Stimulated activated CD4-positive, alpha-beta T cell treated with anti-CD3 and anti-CD28 coated beads, Interleukin-12 subunit alpha, Interleukin-12 subunit beta, amount 100 ng/mL, for 24 hours (primary cell): ENCODE measurements around the gene VAMP2.

Experiments
- DNase-seq, 2 experiments: peaks; one replicate each; pipeline ENCODE4 v3.0.0-alpha.2; 2020; ENCODE audit warnings: low read depth in 2 of 2

VAMP2 gene

DNA sequence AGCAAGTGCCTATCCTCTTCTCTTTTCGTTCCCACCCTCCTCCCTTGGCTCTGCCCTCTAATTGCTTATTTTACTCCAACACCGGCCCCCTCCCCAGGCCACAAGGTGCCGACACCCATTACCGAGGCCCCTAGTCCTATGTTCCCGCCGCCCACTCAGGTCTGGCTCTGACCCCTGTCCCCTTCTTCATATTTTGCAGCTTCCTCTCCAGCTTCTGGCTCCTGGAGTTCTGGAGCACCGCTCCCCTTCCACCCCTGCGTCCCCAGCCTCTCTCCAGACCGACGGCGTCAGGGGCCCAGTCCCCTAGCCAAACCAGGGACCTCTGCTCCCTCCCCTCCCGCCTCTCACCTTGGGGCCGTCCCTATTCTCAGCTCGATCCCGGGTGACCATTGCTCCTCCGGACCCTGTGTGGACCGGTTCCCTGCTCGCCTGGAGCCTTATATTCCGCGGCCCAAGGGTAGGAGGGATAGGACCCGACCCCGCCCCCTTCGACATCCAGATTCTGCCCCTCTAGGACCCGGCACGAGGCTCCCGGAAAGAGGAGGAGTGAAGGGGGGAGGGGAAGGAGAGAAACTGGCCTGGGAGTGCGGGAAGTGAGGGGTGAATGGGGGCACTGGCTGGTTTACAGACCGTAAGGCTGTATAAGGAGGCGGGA is 38.9 kb downstream of the VAMP2 start, which contains the start of gene HES7:
Gene HES7 (minus strand): TSS at position 412 of the 655 bp plus-strand sequence. CDS start 22 bp downstream, at position 390.
- no peak for DNase-seq

DNA sequence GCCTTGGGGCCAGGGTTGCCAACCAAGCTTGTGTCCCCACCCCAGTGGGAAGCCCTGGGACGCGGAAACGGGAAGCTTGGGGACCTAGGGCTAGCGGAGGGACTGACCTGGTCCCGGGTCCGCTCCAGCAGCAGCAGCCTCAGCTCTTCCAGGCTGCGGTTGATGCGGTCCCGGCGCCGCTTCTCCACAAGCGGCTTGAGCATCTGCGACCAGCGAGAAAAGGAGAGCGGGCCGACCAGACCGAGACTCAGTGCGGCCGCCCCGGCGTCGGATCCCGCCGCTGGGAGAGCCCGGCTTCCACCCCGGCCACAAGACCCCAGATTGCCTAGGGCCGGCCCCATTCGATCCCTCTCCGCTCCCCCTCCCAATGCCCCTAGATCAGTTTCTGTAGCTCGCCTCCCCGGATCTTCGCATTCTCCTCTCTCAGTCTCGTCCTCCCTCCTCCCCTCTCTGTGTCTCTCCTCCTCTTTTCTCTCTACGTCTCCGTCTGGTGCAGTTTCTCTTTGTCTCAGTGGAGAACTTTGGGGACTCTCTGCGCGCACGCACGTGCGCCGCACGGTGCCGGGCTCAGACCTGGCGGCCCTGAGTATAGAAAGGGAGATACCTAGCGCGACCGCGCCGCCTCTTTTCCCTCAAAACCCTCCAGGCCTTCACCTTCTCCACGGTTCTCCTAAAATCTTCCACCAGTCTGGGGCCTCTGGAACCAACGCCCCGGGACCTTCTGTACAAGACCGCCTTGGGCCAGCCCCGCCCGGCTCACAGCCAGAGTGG is 39.6 kb downstream of the VAMP2 start:
- DNase-seq = no peak

- DNase-seq = no peak
Measured at GRCh38 chr17:8122422-8122923, 40.3 kb downstream of the VAMP2 start.

DNA sequence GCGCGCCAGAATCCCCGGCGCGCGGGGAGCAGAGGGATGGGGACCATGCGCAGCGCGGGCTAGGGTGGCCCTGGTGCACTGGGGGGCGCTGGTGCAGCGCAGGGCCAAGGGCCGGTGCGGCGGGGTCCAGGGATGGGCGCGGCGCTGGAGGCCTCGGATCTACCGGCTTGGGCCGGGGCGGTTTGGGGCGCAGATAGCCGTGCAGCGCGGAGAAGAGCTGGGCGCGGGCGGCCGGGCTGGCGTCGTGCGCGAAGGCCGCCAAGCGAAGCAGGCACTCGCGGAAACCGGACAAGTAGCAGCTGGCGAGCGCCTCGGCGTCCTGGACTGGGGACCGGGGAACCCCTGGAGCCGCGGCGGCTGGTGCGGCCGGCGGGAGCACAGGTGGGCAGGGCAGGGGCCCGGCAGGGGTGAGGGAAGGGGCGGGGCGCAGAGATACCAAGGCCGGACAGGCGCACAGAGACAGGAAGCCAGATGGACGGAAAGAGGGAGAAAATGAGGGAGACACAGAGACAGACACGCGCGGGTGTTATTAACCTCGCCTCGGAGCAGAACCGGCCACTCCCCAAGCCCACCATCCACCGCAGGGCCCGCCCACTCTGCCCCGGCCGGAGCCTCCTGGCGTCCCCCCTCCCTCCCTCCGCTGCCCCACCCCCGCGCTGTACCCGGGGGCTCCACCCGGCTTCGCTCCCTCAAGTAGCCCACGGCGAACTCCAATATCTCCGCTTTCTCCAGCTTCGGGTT is 40.9 kb downstream of the VAMP2 start:
- DNase-seq = no peak

DNA sequence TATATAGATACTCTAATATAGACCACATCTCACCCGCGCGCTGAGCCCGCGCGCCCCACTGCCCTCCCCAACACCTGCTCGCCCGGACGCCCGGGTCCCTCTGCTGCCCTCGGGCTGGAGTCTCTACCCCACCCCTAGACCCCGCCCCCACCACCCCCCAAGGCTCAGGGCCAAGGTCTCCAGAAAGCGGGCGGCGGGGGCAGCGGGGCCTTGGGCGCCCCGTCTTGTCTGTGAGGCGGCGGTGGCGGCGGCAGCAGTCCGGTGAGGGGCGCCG is 41.4 kb downstream of the VAMP2 start:
- DNase-seq = no peak

DNA sequence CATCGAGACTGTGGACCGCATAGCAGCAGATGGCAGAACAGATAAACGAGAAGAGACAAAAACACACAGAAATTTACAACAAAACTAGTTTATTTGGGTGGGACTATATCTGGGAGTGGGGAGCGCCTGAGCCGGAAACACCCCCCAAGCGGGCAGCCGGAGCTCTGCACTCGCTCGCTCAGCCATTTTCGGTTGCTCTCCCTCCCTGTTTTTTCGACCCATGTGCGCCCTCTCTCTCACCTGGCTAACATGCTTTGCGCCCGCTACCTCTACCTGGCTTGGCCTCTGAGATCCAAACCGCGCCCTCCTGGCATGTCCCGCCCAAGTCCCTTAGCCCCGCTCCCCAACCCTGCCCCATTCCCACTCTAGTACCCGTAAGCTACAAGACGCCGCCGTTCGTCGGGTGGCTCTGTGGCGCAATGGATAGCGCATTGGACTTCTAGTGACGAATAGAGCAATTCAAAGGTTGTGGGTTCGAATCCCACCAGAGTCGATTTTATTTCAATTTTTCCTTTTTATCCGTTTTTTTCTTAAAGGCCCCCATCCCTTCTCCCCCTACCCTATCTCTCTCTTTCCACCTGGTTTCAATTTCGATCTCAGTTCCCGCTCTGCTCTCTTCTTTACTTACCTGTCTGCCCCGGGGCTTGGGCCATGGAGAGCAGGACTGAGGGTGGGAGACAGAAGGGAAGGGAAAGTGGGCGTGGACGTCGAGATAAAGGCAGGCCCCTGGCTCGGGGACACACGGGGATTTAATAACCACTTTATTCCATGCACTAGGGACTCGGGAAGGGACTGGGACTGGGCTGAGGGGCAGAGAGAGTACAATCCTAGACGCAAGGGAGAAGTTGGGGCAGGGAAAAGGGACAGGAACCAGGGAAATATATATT is 42.0 kb downstream of the VAMP2 start:
- peak; percentile 78 to 84 for DNase-seq

GRCh38 chr17:8119581-8120519 is 42.9 kb downstream of the VAMP2 start:
- DNase-seq = peak; percentile 91 to 94

GRCh38 chr17:8118769-8119580 is 43.8 kb downstream of the VAMP2 start:
- peak; percentile 77 to 84 for DNase-seq

GRCh38 chr17:8117980-8118768 is 44.6 kb downstream of the VAMP2 start, which contains the start of gene ALOXE3:
TSS of gene ALOXE3 (minus strand) at chr17:8118514. CDS start at chr17:8117990, 524 bp downstream.
- no peak for DNase-seq

DNA sequence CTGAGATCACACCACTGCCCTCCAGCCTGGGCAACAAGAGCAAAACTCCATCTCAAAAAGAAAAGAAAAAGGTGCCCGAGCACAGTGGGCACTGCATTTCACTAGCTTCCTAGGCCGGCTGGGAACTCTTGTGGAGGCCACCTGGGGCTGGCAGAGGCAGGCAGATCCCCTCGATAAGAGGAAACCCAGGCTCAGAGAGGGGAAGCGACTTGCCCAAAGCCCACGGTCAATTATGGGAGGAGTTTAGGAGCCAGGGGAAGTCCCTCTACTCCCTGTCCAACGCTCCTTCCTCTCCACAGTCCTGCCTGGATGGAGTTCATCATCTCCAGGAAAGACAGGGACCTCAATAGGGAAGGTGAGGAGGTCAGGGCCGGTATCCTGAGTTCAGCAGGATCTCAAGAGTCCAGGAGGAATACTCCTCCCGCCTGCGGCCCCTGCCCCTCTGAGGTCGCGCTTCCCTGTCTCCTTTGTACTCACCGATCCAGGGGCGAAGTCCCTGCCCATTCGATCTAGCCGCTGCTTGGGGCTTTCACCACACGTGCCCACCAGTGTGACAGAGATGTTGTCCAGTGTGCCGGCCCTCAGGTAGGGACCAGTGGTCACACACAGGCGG is 45.3 kb downstream of the VAMP2 start:
- DNase-seq = no peak

GRCh38 chr17:8116776-8117175 is 46.0 kb downstream of the VAMP2 start:
- DNase-seq = no peak

DNA sequence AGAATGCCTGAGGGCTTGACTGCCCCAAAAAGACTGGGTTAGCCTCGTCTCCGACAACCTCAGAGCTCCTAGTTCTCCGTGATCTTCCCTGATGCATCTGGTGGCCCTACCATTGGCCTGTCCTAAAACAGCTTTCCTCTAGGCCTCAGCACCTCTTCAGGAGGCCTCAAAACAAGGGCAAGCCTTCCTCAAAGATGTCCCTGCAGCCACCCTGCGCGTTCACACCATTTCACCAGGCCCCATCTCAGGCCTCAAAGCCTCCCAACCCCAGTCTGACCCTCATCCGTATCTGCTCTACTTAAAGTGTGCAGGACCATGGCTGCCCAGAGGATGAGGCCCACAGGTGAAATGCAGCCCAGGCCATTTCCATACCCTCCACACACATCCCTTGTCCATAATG is 51.8 kb downstream of the VAMP2 start:
- DNase-seq = no peak

GRCh38 chr17:8110456-8110804 is 52.3 kb downstream of the VAMP2 start:
- no peak for DNase-seq

DNA sequence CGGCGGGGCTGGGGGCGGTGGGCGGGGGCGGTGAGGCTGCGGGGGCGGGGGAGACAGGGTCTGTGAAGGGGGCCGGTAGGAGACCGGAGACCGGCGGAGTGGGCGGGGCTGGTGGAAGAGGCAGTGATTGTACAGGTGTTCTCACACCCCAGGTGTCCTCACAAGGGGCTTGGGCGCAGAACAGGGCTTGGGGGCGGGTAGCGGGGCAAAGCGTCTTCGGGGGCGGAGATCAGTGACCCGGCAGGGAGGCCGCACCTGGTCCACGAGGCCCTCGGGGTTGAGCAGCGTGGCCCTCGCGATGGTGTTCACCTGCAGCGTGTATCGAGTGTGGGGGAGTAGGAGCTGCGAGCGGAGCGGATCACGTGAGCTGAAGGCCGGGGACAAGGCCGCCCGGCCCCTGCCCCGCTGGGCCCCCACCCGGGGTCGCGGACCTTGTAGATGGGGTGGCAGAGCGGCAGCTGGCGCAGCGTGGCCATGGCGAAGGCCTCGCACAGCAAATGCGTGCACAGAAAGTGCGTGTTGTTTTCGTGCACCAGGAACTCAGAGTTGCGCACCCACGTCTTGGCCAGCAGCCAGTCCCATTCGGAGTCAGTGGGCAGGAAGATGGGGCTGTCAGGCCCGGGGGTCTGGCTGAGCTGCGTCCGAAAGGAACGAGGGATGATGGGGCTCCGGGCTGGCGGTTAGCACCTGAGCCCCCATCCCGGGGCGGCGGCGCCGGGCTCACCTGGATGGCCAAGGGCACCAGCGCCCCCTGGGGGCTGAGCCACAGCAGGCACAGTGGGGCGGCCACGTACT is 52.9 kb downstream of the VAMP2 start:
- DNase-seq = peak in 1 of 2 experiments; percentile 76
